Esophagus squamous epithelium (tissue), 4 donors: ENCODE results near the gene RIN3.

ENCODE experiments used
- CTCF ChIP-seq, 6 experiments: fragments of 450-650 bp in 4 of 6; fragments of 200-600 bp in 2 of 6; sonication (generic) in 2 of 6; IDR thresholded peaks; one replicate each; pipeline ENCODE4 v1.5.1; 2016 to 2019; ENCODE audit warnings: antibody characterized with exemption in 6 of 6, mild to moderate bottlenecking in 4 of 6, moderate library complexity in 4 of 6
- POLR2A ChIP-seq, 4 donors: fragments of 450-650 bp; IDR thresholded peaks; one replicate each; pipeline ENCODE4 v1.6.1; 2017; ENCODE audit warnings: antibody characterized with exemption in 4 of 4, mild to moderate bottlenecking in 4 of 4, moderate library complexity in 3 of 4

GRCh38 chr14:92605274-92605940 is 91.8 kb downstream of the RIN3 start:
- TF ChIP-seq POLR2A (IDR thresholded peaks at IDR 0.05): no peak
- no peak for TF ChIP-seq CTCF (IDR thresholded peaks at IDR 0.05)
